ENCODE results near the gene TRIM33.
"Not testable (repeated sequence)": the region's sequence is repeated elsewhere in the genome, so short reads cannot be mapped to it uniquely, and the experiment has no call there.

TRIM33 gene

GRCh38 chr1:114428083-114428754 lies 82.8 kb downstream of the TRIM33 start:
- in situ Hi-C loops (cut with MboI; ENCODE audit: low sequenced_read_pairs) = no loop called here

- in situ Hi-C loops (cut with MboI; ENCODE audit: low sequenced_read_pairs) = no loop called here
These were observed 83.4 kb downstream of the TRIM33 start for GRCh38 chr1:114427612-114428011.

- in situ Hi-C loops (cut with MboI; ENCODE audit: low sequenced_read_pairs) = no loop called here
These were observed 87.5 kb downstream of the TRIM33 start for GRCh38 chr1:114423455-114423854.

GRCh38 chr1:114418948-114419347 lies 92.1 kb downstream of the TRIM33 start:
- in situ Hi-C loops (cut with MboI; ENCODE audit: low sequenced_read_pairs) = not testable (repeated sequence)

DNA sequence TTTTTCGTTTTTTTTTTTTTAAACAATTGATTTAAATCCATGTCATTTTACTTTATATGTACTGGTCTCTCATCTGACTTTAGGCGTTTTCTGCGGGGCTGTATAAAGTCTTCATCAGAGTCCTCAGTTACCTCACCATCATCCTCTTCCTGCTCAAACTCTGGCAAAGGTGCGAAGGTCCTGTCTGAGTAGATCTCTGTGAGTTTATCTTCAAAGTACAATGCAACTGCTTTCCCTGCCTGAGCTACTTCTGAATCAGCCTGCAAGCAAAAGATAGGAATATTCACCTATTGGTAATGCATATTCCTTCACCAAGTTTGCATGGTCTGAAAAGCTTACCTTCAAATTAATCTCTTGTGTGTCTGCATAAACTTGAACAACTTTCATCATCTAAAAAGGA lies 113.4 kb downstream of the TRIM33 start:
- in situ Hi-C loops (cut with MboI; ENCODE audit: low sequenced_read_pairs) = no loop called here

- in situ Hi-C loops (cut with MboI; ENCODE audit: low sequenced_read_pairs) = no loop called here
These were observed 115.1 kb downstream of the TRIM33 start for GRCh38 chr1:114395863-114396262.

GRCh38 chr1:114390960-114391359 lies 120.0 kb downstream of the TRIM33 start:
- in situ Hi-C loops (cut with MboI; ENCODE audit: low sequenced_read_pairs) = no loop called here

DNA sequence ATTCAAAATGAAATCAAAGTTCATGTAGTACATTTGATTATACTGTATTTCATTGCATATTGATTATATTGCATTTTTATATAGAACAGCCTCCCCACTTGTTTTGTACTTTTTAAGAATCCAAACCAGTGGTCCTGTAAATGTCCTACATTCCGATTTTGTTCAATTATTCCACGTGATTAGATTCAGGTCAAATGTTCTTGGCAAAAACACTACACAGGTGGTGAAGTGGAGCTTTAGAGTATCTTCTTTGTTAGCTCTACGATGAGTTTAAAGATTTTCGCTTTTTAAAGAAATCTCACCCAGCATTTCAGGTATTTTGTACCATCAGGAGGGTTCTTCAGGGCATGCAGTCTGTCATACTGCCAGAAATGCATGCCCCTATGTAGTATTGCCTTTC lies 120.6 kb downstream of the TRIM33 start:
- in situ Hi-C loops (cut with MboI; ENCODE audit: low sequenced_read_pairs) = no loop called here

- in situ Hi-C loops (cut with MboI; ENCODE audit: low sequenced_read_pairs) = no loop called here
These were observed 122.5 kb downstream of the TRIM33 start for GRCh38 chr1:114388432-114389003.

GRCh38 chr1:114387585-114387984 lies 123.4 kb downstream of the TRIM33 start:
- in situ Hi-C loops (cut with MboI; ENCODE audit: low sequenced_read_pairs) = not testable (repeated sequence)

DNA sequence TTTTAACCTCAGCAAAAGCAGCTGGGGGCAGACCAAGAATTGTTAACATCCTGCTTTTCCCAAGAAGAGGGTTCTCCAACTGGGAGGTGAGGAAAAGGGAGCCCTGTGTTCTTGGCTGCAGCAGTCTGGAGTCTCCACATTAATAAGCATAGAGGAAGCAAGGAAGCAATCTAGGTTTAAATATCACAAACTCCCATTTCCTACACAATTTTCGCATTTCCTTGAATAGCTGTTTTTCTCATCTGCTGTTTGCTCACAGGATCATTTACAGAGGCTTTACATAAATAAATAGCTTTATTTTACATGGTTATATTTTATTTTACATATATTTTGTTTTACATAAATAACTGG lies 124.0 kb downstream of the TRIM33 start:
- in situ Hi-C loops (cut with MboI; ENCODE audit: low sequenced_read_pairs) = no loop called here

GRCh38 chr1:114386129-114387009 lies 124.6 kb downstream of the TRIM33 start:
- in situ Hi-C loops (cut with MboI; ENCODE audit: low sequenced_read_pairs) = no loop called here

- in situ Hi-C loops (cut with MboI; ENCODE audit: low sequenced_read_pairs) = no loop called here
These were observed 126.1 kb downstream of the TRIM33 start for GRCh38 chr1:114384922-114385321.

DNA sequence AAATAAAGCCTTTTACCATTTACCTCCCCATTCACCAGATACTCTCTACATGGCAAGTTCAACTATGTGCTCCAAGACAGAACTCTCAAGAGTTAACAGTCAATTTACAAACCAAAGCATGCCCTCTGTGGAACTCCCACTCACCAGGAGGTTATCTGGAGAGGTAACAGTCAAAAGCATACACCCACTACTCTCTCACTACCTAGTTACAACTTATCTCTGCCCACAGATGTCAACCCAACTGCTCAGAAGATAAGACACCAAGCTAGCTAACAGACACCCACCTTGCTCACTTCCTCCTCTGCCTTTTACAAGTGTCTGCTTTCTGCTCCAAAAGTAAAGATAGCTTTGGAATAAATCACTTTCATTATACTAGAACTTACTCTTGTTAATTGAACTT lies 131.0 kb downstream of the TRIM33 start:
- in situ Hi-C loops (cut with MboI; ENCODE audit: low sequenced_read_pairs) = no loop called here

DNA sequence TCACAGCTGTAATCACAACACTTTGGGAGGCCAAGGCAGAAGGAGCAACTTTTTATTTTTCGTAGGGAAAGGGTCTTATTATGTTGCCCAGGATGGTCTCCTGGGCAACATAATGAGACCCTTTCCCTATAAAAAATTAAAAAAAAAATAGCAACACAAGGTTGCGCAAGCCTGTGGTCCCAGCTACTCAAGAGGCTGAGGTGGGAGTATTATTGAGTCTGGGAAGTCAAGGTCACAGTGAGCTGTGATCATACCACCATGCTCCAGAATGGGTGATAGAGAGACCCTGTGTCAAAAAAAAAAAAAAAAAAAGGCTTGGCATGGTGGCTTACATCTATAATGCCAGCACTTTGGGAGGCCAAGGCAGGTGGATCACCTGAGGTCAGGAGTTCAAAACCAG lies 131.6 kb downstream of the TRIM33 start:
- in situ Hi-C loops (cut with MboI; ENCODE audit: low sequenced_read_pairs) = no loop called here

GRCh38 chr1:114377356-114377755 lies 133.6 kb downstream of the TRIM33 start:
- in situ Hi-C loops (cut with MboI; ENCODE audit: low sequenced_read_pairs) = no loop called here

DNA sequence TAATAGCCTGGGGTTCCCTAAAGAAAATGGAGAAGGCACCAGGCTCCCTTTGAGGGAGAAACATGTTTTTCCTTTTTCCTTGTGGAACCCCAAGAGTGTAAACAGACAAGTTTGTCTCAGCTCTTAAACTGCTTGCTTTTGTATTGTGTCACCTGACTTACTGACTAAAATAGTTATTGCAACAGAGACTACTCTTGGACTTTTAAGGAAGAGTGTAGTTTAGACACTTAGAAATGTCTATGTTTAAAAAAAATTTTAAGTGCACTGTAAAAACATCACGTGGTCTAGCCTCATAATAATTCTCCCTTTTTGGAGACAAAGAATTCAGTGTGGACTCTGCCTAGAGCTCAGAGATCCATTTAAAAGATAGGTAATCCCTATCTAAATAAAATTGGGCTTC lies 141.1 kb downstream of the TRIM33 start:
- in situ Hi-C loops (cut with MboI; ENCODE audit: low sequenced_read_pairs) = no loop called here

- in situ Hi-C loops (cut with MboI; ENCODE audit: low sequenced_read_pairs) = not testable (repeated sequence)
These were observed 141.6 kb downstream of the TRIM33 start for GRCh38 chr1:114369266-114369919.

GRCh38 chr1:114368560-114369255 lies 142.3 kb downstream of the TRIM33 start:
- in situ Hi-C loops (cut with MboI; ENCODE audit: low sequenced_read_pairs) = no loop called here

DNA sequence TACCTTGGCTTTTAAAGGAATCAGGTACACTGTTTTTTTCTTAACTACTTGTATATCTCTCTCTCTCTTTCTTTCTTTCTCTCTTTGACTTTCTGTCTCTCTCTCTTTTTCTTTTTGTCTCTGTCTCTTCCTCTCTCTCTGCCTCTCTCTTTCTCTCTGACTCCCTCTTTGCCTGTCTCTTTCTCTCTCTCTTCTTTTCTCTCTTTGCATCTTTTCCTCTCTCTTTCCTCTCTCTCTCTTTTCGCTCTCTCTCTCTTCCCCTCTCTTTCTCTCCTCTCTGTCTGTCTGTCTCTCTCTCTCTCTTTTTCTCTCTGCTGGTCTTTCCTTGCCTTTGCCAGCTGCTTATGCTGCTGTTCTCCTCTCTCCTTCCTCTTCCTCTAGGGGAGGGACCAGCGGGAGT lies 143.2 kb downstream of the TRIM33 start:
- in situ Hi-C loops (cut with MboI; ENCODE audit: low sequenced_read_pairs) = no loop called here

GRCh38 chr1:114363230-114363629 lies 147.8 kb downstream of the TRIM33 start:
- in situ Hi-C loops (cut with MboI; ENCODE audit: low sequenced_read_pairs) = not testable (repeated sequence)

Data from hTERT RPE-1 (cell line).